ENCODE data around the gene LRRC63.

GRCh38 chr13:46178821-46179220, 32.9 kb upstream of the LRRC63 start:
- TF ChIP-seq KLF7 (tag by site-specific recombination; IDR thresholded peaks at IDR 0.05; ENCODE audit: borderline replicate concordance) (no peak), ATF2 (tag by site-specific recombination; IDR thresholded peaks at IDR 0.05; ENCODE audit: low read depth) (no peak), ZNF549 (tag by site-specific recombination; IDR thresholded peaks at IDR 0.05) (no peak), MEIS1 (CRISPR knock-in tag; IDR thresholded peaks at IDR 0.05; ENCODE audit: borderline replicate concordance) (no peak), ZFP41 (tag by site-specific recombination; IDR thresholded peaks at IDR 0.05; ENCODE audit: borderline replicate concordance) (no peak), MYNN (tag by site-specific recombination; IDR thresholded peaks at IDR 0.05; ENCODE audit: borderline replicate concordance) (no peak), HOXA7 (CRISPR knock-in tag; IDR thresholded peaks at IDR 0.05; ENCODE audit: borderline replicate concordance) (no peak), REPIN1 (tag by site-specific recombination; IDR thresholded peaks at IDR 0.05; ENCODE audit: low read depth) (no peak), KLF10 (tag by site-specific recombination; IDR thresholded peaks at IDR 0.05) (no peak), ZBTB8A (tag by site-specific recombination; IDR thresholded peaks at IDR 0.05) (no peak), PATZ1 (tag by site-specific recombination; IDR thresholded peaks at IDR 0.05) (no peak)
- TF ChIP-seq, protein P1, sequence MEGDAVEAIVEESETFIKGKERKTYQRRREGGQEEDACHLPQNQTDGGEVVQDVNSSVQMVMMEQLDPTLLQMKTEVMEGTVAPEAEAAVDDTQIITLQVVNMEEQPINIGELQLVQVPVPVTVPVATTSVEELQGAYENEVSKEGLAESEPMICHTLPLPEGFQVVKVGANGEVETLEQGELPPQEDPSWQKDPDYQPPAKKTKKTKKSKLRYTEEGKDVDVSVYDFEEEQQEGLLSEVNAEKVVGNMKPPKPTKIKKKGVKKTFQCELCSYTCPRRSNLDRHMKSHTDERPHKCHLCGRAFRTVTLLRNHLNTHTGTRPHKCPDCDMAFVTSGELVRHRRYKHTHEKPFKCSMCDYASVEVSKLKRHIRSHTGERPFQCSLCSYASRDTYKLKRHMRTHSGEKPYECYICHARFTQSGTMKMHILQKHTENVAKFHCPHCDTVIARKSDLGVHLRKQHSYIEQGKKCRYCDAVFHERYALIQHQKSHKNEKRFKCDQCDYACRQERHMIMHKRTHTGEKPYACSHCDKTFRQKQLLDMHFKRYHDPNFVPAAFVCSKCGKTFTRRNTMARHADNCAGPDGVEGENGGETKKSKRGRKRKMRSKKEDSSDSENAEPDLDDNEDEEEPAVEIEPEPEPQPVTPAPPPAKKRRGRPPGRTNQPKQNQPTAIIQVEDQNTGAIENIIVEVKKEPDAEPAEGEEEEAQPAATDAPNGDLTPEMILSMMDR (tag by site-specific recombination; IDR thresholded peaks at IDR 0.05), result no peak
- TF ChIP-seq, protein P2, sequence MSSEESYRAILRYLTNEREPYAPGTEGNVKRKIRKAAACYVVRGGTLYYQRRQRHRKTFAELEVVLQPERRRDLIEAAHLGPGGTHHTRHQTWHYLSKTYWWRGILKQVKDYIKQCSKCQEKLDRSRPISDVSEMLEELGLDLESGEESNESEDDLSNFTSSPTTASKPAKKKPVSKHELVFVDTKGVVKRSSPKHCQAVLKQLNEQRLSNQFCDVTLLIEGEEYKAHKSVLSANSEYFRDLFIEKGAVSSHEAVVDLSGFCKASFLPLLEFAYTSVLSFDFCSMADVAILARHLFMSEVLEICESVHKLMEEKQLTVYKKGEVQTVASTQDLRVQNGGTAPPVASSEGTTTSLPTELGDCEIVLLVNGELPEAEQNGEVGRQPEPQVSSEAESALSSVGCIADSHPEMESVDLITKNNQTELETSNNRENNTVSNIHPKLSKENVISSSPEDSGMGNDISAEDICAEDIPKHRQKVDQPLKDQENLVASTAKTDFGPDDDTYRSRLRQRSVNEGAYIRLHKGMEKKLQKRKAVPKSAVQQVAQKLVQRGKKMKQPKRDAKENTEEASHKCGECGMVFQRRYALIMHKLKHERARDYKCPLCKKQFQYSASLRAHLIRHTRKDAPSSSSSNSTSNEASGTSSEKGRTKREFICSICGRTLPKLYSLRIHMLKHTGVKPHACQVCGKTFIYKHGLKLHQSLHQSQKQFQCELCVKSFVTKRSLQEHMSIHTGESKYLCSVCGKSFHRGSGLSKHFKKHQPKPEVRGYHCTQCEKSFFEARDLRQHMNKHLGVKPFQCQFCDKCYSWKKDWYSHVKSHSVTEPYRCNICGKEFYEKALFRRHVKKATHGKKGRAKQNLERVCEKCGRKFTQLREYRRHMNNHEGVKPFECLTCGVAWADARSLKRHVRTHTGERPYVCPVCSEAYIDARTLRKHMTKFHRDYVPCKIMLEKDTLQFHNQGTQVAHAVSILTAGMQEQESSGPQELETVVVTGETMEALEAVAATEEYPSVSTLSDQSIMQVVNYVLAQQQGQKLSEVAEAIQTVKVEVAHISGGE (tag by site-specific recombination; conservative IDR thresholded peaks at IDR 0.05; ENCODE audit: low read depth), result no peak
- TF ChIP-seq, protein P3, sequence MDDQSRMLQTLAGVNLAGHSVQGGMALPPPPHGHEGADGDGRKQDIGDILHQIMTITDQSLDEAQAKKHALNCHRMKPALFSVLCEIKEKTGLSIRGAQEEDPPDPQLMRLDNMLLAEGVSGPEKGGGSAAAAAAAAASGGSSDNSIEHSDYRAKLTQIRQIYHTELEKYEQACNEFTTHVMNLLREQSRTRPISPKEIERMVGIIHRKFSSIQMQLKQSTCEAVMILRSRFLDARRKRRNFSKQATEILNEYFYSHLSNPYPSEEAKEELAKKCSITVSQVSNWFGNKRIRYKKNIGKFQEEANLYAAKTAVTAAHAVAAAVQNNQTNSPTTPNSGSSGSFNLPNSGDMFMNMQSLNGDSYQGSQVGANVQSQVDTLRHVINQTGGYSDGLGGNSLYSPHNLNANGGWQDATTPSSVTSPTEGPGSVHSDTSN (CRISPR knock-in tag; IDR thresholded peaks at IDR 0.05), result no peak
